Loucy (cell line): Measurements from ENCODE around the gene CASZ1.

Experiments used
- H2AFZ ChIP-seq: fragments of 200-600 bp; sonication (generic); 2 replicates; pipeline ENCODE4 v1.6.0; 2016; ENCODE audit warnings: antibody characterized with exemption, mild to moderate bottlenecking, low read length, moderate library complexity
- H3F3A ChIP-seq: fragments of 200-600 bp; 2 replicates; pipeline ENCODE4 v1.6.0; 2016; ENCODE audit warnings: antibody characterized with exemption, low read depth, mild to moderate bottlenecking
- H3K27me3 ChIP-seq: fragments of 200-600 bp; sonication (generic); 2 replicates; pipeline ENCODE4 v1.6.1; 2014; ENCODE audit warnings: low read length, mild to moderate bottlenecking; ENCODE audit not compliant: insufficient read depth, poor library complexity, severe bottlenecking
- H3K36me3 ChIP-seq: fragments of 200-600 bp; sonication (generic); 2 replicates; pipeline ENCODE4 v1.6.1; 2016; ENCODE audit warnings: low read length; ENCODE audit not compliant: insufficient read depth
- H3K4me1 ChIP-seq: fragments of 200-600 bp; sonication (generic); 2 replicates; pipeline ENCODE4 v1.5.1; 2014; ENCODE audit warnings: low read length, mild to moderate bottlenecking; ENCODE audit not compliant: insufficient read depth, poor library complexity, severe bottlenecking
- H3K4me2 ChIP-seq: fragments of 200-600 bp; sonication (generic); 2 replicates; pipeline ENCODE4 v1.6.0; 2014; ENCODE audit warnings: antibody characterized with exemption, low read length, low read depth, mild to moderate bottlenecking; ENCODE audit not compliant: poor library complexity, severe bottlenecking
- H3K4me3 ChIP-seq: fragments of 200-600 bp; sonication (generic); 2 replicates; pipeline ENCODE4 v1.5.1; 2014; ENCODE audit warnings: low read length, mild to moderate bottlenecking, mixed read lengths; ENCODE audit not compliant: poor library complexity, severe bottlenecking
- H3K79me2 ChIP-seq: fragments of 200-600 bp; sonication (generic); 2 replicates; pipeline ENCODE4 v1.6.1; 2014; ENCODE audit warnings: low read length; ENCODE audit not compliant: insufficient read depth
- H3K9ac ChIP-seq: fragments of 200-600 bp; sonication (generic); 2 replicates; pipeline ENCODE4 v1.6.0; 2014; ENCODE audit warnings: mild to moderate bottlenecking, low read depth, low read length, moderate library complexity; ENCODE audit not compliant: poor library complexity, severe bottlenecking
- H3K9me2 ChIP-seq: fragments of 200-600 bp; sonication (generic); replicated peaks from 2 replicates; pipeline ENCODE4 v1.6.1; 2016; ENCODE audit warnings: low read depth, low read length, mixed read lengths
- H3K9me3 ChIP-seq: fragments of 200-600 bp; sonication (generic); 2 replicates; pipeline ENCODE4 v1.6.1; 2014; ENCODE audit warnings: mild to moderate bottlenecking, antibody characterized with exemption, low read length, low read depth; ENCODE audit not compliant: insufficient read depth
- H4K20me1 ChIP-seq: fragments of 200-600 bp; sonication (generic); 2 replicates; pipeline ENCODE4 v1.6.0; 2014; ENCODE audit warnings: antibody characterized with exemption, low read length, mild to moderate bottlenecking; ENCODE audit not compliant: insufficient read depth, poor library complexity, severe bottlenecking
- EZH2phosphoT487 ChIP-seq: fragments of 200-600 bp; IDR thresholded peaks from 2 replicates; pipeline ENCODE4 v1.6.1; 2018; ENCODE audit warnings: antibody characterized with exemption, mild to moderate bottlenecking, moderate library complexity, borderline replicate concordance
- TF ChIP-seq, protein P1 (sequence below): fragments of 200-600 bp; sonication (generic); conservative IDR thresholded peaks from 2 replicates; pipeline ENCODE4 v1.5.1; 2014; ENCODE audit warnings: mild to moderate bottlenecking, antibody characterized with exemption, low read length

The CASZ1 gene

DNA sequence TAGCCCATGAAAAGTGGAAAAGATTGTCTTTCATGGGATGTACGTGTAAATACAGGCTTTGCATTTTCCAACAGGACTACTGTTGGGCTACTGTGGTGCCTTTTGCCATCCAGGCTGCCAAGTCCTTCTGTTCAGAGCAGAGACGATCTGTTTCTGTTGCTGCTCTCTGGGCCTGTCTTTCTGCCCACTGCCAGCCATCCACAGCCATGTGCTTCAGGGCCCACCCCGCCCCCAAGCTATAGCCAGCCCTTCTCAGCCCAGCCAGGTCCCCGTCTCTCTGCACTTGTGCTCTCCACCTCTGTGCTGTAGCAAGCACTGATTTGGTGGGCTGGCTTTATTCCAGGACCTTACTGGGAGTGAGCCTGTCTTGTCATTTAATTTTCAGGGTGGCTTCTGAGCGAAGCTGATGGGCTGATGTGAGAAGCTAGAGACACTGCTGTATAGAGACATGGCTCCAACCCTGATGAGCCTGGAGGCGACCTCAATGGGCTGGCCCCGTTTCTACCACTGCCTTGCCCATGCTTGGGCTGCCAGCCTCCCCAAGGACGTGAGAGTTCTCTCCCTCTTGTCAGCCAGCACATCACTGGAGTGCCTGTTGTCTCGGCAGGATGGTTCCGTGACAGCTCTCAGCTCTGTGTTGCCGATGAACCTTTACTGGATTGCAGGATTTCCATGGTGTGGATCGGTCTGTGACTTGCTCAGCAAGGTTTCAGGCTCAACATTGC is 183.8 kb downstream of the CASZ1 start:
- no peak overlapping the region for H3K9ac ChIP-seq
- H3K4me3 ChIP-seq, result no peak overlapping the region
- H3K4me2 ChIP-seq, result no peak overlapping the region
- H4K20me1 ChIP-seq, result no peaks in the 10 kb centered on the region
- H3K9me3 ChIP-seq, result no peaks in the 10 kb centered on the region
- no peak for TF ChIP-seq EZH2phosphoT487
- TF ChIP-seq, protein P1, sequence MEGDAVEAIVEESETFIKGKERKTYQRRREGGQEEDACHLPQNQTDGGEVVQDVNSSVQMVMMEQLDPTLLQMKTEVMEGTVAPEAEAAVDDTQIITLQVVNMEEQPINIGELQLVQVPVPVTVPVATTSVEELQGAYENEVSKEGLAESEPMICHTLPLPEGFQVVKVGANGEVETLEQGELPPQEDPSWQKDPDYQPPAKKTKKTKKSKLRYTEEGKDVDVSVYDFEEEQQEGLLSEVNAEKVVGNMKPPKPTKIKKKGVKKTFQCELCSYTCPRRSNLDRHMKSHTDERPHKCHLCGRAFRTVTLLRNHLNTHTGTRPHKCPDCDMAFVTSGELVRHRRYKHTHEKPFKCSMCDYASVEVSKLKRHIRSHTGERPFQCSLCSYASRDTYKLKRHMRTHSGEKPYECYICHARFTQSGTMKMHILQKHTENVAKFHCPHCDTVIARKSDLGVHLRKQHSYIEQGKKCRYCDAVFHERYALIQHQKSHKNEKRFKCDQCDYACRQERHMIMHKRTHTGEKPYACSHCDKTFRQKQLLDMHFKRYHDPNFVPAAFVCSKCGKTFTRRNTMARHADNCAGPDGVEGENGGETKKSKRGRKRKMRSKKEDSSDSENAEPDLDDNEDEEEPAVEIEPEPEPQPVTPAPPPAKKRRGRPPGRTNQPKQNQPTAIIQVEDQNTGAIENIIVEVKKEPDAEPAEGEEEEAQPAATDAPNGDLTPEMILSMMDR, result no peak
- H2AFZ ChIP-seq, result no peak overlapping the region
- H3F3A ChIP-seq, result no peaks in the 10 kb centered on the region
- H3K4me1 ChIP-seq, result no peaks in the 10 kb centered on the region
- H3K27me3 ChIP-seq, result no peaks in the 10 kb centered on the region
- H3K9me2 ChIP-seq, result no peaks in the 10 kb centered on the region
- H3K79me2 ChIP-seq, result 0 out of 2 replicates have a peak, but pooled peaks cover 4% of the 10 kb centered on the region
- H3K36me3 ChIP-seq, result no peaks in the 10 kb centered on the region; the same call in 1 of the 2 replicates

DNA sequence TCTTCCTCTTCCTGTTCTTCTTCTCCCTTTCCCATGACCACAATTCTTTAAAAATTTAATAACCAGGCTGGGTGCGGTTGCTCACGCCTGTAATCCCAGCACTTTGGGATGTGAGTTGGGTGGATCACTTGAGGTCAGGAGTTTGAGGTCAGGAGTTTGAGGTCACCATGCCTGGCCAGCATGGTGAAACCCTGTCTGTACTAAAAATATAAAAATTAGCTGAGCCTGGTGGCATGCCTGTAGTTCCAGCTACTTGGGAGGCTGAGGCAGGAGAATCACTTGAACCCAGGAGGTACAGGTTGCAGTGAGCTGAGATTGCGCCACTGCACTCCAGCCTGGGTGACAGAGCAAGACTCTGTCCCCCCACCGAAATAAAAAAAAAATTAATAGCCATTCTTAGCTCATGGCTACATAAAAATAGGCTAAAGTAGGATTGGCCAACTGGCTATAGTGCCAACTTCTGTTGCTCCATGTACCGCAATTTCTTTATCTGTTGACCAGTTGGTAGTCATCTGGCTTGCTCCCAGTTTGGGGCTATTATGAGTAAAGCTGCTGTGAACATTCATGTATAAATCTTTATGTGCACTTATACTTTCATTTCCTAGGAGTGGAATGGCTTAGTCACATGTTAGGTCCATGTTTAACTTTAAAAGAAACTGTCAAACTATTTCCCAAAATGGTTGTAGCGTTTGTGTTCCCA is 185.4 kb downstream of the CASZ1 start:
- H3F3A ChIP-seq, result no peaks in the 10 kb centered on the region
- no peak overlapping the region for H3K4me3 ChIP-seq
- H3K9me2 ChIP-seq, result no peaks in the 10 kb centered on the region
- no peaks in the 10 kb centered on the region; the same call in 1 of the 2 replicates for H3K36me3 ChIP-seq
- no peaks in the 10 kb centered on the region for H3K27me3 ChIP-seq
- TF ChIP-seq EZH2phosphoT487, result no peak
- TF ChIP-seq, protein P1, result no peak
- H3K4me2 ChIP-seq, result no peak overlapping the region
- H4K20me1 ChIP-seq, result no peaks in the 10 kb centered on the region
- H3K79me2 ChIP-seq, result 0 out of 2 replicates have a peak, but pooled peaks cover 4% of the 10 kb centered on the region
- H3K9ac ChIP-seq, result no peak overlapping the region
- no peaks in the 10 kb centered on the region for H3K4me1 ChIP-seq
- no peaks in the 10 kb centered on the region for H3K9me3 ChIP-seq
- H2AFZ ChIP-seq, result no peak overlapping the region

DNA sequence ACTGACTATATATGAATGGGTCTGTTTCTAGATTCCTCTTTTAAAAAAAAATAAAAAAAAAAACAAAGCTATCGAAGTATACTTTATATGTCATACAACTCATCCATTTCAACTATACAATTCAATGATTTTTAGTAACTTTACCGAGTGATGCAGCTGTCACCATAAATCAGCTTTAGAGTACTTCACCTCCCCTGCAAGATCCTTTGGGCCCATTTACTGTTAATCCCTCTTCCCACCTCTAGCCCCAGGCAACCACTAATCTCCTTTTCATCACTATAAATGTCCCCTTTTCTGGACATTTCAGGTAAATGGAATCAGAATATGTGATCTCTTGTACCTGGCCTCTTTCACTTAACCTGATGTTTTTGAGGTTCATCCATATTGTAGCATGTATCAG is 187.8 kb downstream of the CASZ1 start:
- peaks cover 10% of the 10 kb centered on the region; the same call in 1 of the 2 replicates for H3K36me3 ChIP-seq
- H3K4me1 ChIP-seq, result no peaks in the 10 kb centered on the region
- H3K4me2 ChIP-seq, result no peak overlapping the region
- no peak for TF ChIP-seq EZH2phosphoT487
- TF ChIP-seq, protein P1, result no peak
- H2AFZ ChIP-seq, result no peak overlapping the region
- H3K79me2 ChIP-seq, result 0 out of 2 replicates have a peak, but pooled peaks cover 4% of the 10 kb centered on the region
- H4K20me1 ChIP-seq, result no peaks in the 10 kb centered on the region
- no peaks in the 10 kb centered on the region for H3K9me3 ChIP-seq
- H3F3A ChIP-seq, result no peaks in the 10 kb centered on the region
- H3K9me2 ChIP-seq, result no peaks in the 10 kb centered on the region
- H3K27me3 ChIP-seq, result no peaks in the 10 kb centered on the region
- H3K9ac ChIP-seq, result no peak overlapping the region
- no peak overlapping the region for H3K4me3 ChIP-seq
